Omental fat pad (tissue), 4 donors: Measurements from ENCODE around the gene FAM117A. TPM values are rescaled to one million over a fixed set of nuclear protein-coding genes. Genes with fewer than 3 reads are reported as not detected.

Source experiments
- ATAC-seq: fragments of 150-250 bp; one replicate; pipeline ENCODE4 v1.9.1; 2016; ENCODE audit warnings: mild to moderate bottlenecking, moderate library complexity; ENCODE audit not compliant: low FRiP score
- DNase-seq: peaks from one replicate; pipeline ENCODE4 v3.0.0-alpha.2; 2019; ENCODE audit warnings: low spot score
- total RNA-seq, 4 donors: library from RNA; depleted of rRNA; stranded (reverse); fragments of >200 nt; gene quantifications; one replicate each; pipeline ENCODE4 v1.1.0, GENCODE V29; 2016
- TF ChIP-seq, protein P1 (sequence below), 3 donors: fragments of 450-650 bp; IDR thresholded peaks; one replicate each; pipeline ENCODE4 v1.5.1; 2016 to 2017; ENCODE audit warnings: antibody characterized with exemption in 3 of 3, mild to moderate bottlenecking in 3 of 3, moderate library complexity in 2 of 3

Gene FAM117A
- total RNA-seq, 4 donors from 2014 or later = 4.1 to 15.8 (median 10.7) TPM

DNA sequence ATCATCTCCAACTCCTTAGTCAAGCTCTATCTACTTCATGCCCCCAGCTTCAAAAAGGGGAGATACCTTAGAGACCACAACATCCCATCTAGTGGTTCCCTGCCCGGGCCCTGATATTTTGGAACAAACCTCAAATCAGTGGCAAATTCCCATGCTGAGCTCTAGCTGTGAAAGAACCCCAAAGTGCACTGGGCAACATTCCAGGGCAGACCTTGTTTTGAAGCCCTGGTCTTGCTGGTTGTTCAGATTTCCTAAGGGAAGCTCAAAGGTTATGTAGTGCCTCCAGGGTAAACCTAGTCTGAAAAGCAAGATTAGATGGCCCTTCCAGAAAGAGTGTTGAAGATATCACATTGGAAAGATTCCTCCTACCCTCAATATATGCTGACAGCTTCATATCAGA is 16.3 kb downstream of the FAM117A start:
- TF ChIP-seq, protein P1, sequence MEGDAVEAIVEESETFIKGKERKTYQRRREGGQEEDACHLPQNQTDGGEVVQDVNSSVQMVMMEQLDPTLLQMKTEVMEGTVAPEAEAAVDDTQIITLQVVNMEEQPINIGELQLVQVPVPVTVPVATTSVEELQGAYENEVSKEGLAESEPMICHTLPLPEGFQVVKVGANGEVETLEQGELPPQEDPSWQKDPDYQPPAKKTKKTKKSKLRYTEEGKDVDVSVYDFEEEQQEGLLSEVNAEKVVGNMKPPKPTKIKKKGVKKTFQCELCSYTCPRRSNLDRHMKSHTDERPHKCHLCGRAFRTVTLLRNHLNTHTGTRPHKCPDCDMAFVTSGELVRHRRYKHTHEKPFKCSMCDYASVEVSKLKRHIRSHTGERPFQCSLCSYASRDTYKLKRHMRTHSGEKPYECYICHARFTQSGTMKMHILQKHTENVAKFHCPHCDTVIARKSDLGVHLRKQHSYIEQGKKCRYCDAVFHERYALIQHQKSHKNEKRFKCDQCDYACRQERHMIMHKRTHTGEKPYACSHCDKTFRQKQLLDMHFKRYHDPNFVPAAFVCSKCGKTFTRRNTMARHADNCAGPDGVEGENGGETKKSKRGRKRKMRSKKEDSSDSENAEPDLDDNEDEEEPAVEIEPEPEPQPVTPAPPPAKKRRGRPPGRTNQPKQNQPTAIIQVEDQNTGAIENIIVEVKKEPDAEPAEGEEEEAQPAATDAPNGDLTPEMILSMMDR (IDR thresholded peaks at IDR 0.05) = no peak
- no peak for ATAC-seq
- DNase-seq = no peak

DNA sequence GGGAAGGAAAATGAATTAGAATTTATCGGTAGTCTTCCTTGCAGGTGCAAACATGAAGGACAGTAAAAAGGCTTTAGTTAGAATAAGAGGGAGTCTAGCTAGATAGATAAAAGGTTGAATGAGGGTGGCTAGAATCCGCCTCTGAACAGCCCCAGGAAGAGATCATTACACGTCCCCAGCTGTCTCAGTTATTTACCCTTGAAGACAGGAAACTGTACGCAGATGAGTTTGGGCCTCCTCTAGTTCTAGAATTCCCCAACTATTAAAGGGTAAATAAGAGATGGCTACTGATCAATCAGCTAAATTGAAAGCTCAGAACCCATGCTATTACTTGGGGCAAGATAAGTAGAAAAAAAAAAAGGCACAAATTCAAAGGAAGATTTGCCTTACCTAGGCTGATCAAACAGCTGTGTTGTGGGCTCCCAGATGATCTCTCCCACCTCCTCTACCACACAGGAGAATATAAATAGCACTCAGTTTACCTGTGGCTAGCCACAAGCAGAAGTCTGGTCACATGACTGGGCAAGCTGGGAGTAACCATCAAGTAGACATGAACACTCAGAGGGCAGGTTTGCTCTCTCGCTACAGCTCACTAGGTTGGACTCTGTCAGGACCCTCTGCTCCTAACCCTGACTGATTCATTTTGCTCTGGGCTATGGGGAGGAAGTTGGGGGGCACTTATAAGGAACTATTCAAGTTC is 17.0 kb downstream of the FAM117A start:
- DNase-seq (no peak), ATAC-seq (no peak)
- TF ChIP-seq, protein P1 (IDR thresholded peaks at IDR 0.05) = no peak

DNA sequence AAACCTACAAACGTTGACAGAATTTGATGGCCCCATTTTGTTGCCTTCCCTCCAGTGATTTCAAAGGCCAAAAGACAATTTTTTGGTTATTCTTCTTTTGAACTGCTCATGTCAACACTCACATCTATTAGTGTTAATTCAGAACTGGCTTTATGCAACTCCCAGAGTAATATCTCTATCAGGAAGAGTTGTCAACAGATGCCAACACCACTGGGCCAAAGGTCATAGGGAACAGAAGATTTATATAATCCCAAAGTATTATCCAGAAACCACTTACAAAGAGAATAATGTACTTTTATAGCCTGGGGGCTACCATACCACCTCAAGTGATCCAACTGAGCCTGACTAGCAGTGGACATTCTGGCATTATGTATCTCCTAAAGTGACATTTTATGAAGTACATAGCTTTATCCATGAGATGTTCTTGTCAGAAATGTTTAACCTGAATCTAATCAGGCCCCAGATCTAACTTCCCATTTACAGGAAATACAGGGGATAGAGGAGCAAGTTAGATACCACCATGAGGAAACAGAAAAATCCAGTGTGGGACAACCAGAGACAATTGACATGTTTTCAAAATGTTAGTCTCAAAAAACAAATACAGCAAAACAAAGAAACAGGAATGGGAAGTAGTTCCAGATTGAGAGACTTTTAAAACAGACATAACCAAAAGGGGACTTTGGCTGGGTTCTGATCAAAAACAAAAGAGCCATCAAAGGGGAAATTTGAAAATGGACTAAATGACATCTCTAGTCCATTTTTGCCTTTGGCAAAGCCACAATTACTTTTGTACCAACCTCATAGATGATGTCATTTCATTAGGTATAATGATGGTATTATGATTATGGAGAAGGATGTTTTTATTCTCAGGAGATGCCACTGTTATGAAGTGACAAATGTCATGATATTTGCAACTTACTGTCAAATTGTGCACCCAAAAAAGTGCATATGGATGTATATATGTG is 18.5 kb downstream of the FAM117A start:
- ATAC-seq = no peak
- TF ChIP-seq, protein P1 (IDR thresholded peaks at IDR 0.05) = no peak
- DNase-seq = no peak

DNA sequence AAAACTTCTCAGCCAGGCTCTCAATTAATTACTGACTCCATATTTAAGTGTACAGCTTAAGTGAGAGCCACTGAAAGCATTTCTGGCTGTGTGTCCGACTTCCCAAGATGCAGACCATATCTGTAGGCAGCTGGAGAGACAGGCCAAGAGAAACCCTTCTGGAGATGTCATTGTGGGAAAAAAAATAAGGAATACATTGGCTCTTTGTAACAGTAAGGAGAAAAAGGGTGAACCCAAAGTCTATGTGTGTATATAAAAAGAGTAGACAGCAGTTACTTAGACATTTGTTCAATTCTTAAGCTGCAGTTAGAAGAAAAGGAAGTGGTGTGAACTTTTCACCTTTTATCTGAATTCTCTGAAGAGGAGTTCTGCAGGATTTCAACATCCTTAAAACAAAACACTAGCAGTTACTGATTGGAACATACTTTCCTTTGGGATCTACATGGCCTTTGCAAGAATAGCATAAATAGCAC is 21.7 kb downstream of the FAM117A start:
- ATAC-seq (no peak), DNase-seq (no peak)
- TF ChIP-seq, protein P1 (IDR thresholded peaks at IDR 0.05) = no peak

DNA sequence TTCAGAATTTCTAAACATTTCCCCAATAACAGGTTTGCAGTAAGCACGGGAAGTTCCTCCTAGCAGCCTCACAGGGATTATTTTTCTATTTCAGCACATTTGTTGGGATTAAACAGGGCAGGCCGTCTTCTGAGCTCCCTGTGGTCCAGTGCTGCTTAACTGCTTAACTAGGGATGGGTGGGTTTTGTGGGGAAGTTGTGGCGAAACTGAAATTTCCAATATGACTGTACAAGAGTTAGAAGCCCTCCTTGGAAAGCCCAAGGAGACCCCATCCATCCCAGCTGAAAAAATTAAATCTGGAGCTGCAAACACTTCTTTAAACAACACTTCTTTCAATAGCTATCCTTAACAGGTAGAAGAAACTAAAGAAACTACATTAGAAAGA is 22.2 kb downstream of the FAM117A start:
- TF ChIP-seq, protein P1 (IDR thresholded peaks at IDR 0.05) = no peak
- ATAC-seq (no peak), DNase-seq (no peak)

DNA sequence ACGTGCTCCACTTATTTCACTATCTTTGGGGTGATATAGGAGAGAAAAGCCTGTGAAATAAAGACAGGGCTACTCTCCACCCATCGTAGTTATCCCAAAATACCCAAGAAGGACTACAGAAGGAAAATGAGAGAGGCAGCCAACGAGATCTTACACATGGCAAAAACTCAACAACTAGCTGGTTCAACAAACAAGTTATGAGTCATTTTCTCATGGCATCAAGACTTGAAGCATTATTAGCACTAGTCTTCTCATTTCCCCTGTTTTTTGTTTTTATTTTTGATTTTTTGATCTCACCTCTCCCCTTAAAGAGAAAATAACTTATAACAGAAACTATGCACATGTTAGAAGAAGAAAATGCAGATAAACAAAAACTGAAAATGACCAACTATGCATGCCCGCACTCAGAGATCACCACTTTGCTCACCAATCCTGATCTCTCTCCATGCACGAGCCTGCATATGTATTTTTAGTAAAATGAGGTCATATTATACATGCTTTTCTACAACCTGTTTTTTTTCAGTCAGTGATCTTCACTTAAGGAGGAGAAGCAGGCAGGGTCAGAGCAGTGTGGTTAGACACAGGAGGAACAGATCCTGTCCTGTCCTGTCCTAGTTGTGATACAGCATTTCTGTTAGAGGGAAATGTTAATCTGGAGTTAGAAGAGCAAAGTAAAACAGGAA is 22.8 kb downstream of the FAM117A start:
- TF ChIP-seq, protein P1 (IDR thresholded peaks at IDR 0.05) = no peak
- peak; percentile 33 for ATAC-seq
- no peak for DNase-seq
